ENCODE results near the gene RAB11FIP4.

Gene RAB11FIP4

GRCh38 chr17:31491376-31492131, 100.1 kb downstream of the RAB11FIP4 start:
- Mint-ChIP-seq H3K4me1 (peaks cover 75% of the 10 kb centered on the region), H3K9me3 (no peaks in the 10 kb centered on the region), H3K27me3 (no peaks in the 10 kb centered on the region), H3K36me3 (ENCODE audit: insufficient read depth) (peaks cover 1% of the 10 kb centered on the region), H3K4me3 (peak overlapping the region; percentile 88), H3K27ac (ENCODE audit: low read depth) (peak overlapping the region; percentile 90)
- DNase-seq (ENCODE audit: low spot score in 2 of 2) (no peak), ATAC-seq (replicated peaks; ENCODE audit: extremely low read depth, poor library complexity, severe bottlenecking) (no peak)

- H3K9me3 Mint-ChIP-seq, result no peaks in the 10 kb centered on the region
- H3K36me3 Mint-ChIP-seq (ENCODE audit: insufficient read depth), result peaks cover 1% of the 10 kb centered on the region
- H3K4me3 Mint-ChIP-seq, result peak overlapping the region; percentile 88
Observed at GRCh38 chr17:31492206-31492605, 100.7 kb downstream of the RAB11FIP4 start.

GRCh38 chr17:31492880-31493655, 101.6 kb downstream of the RAB11FIP4 start:
- peaks cover 1% of the 10 kb centered on the region for H3K36me3 Mint-ChIP-seq (ENCODE audit: insufficient read depth)
- peak; percentile 11 for ATAC-seq (replicated peaks; ENCODE audit: extremely low read depth, poor library complexity, severe bottlenecking)
- no peaks in the 10 kb centered on the region for H3K9me3 Mint-ChIP-seq
- H3K4me3 Mint-ChIP-seq, result peak overlapping the region; percentile 88
- H3K4me1 Mint-ChIP-seq, result peaks cover 80% of the 10 kb centered on the region
- no peak for DNase-seq (ENCODE audit: low spot score in 2 of 2)
- H3K27ac Mint-ChIP-seq (ENCODE audit: low read depth), result peak overlapping the region; percentile 90
- no peaks in the 10 kb centered on the region for H3K27me3 Mint-ChIP-seq

More at GRCh38 chr17:31492206-31492605, 100.7 kb downstream of the RAB11FIP4 start:
- Mint-ChIP-seq H3K27me3 (no peaks in the 10 kb centered on the region), H3K27ac (ENCODE audit: low read depth) (peak overlapping the region; percentile 90), H3K4me1 (peaks cover 75% of the 10 kb centered on the region)
- DNase-seq (ENCODE audit: low spot score in 2 of 2) (no peak), ATAC-seq (replicated peaks; ENCODE audit: extremely low read depth, poor library complexity, severe bottlenecking) (no peak)

- Mint-ChIP-seq H3K36me3 (ENCODE audit: insufficient read depth) (peaks cover 1% of the 10 kb centered on the region), H3K4me3 (peak overlapping the region; percentile 59), H3K4me1 (peaks cover 83% of the 10 kb centered on the region), H3K27me3 (no peaks in the 10 kb centered on the region), H3K27ac (ENCODE audit: low read depth) (peak overlapping the region; percentile 90), H3K9me3 (no peaks in the 10 kb centered on the region)
- DNase-seq (ENCODE audit: low spot score in 2 of 2) (no peak), ATAC-seq (replicated peaks; ENCODE audit: extremely low read depth, poor library complexity, severe bottlenecking) (peak; percentile 33)
Observed at GRCh38 chr17:31493656-31494155, 102.2 kb downstream of the RAB11FIP4 start.

- H3K4me1 Mint-ChIP-seq, result peaks cover 78% of the 10 kb centered on the region
Observed at GRCh38 chr17:31494259-31495021, 103.0 kb downstream of the RAB11FIP4 start.

GRCh38 chr17:31495022-31495885, 103.8 kb downstream of the RAB11FIP4 start:
- ATAC-seq (replicated peaks; ENCODE audit: extremely low read depth, poor library complexity, severe bottlenecking) (no peak), DNase-seq (ENCODE audit: low spot score in 2 of 2) (no peak)
- no peaks in the 10 kb centered on the region for H3K9me3 Mint-ChIP-seq
- H3K27me3 Mint-ChIP-seq, result no peaks in the 10 kb centered on the region
- peak overlapping the region; percentile 59 for H3K4me3 Mint-ChIP-seq
- peak overlapping the region; percentile 90 for H3K27ac Mint-ChIP-seq (ENCODE audit: low read depth)
- peaks cover 73% of the 10 kb centered on the region for H3K4me1 Mint-ChIP-seq
- H3K36me3 Mint-ChIP-seq (ENCODE audit: insufficient read depth), result peaks cover 1% of the 10 kb centered on the region

More at GRCh38 chr17:31494259-31495021, 103.0 kb downstream of the RAB11FIP4 start:
- Mint-ChIP-seq H3K9me3 (no peaks in the 10 kb centered on the region), H3K4me3 (peak overlapping the region; percentile 59), H3K36me3 (ENCODE audit: insufficient read depth) (no peaks in the 10 kb centered on the region), H3K27ac (ENCODE audit: low read depth) (peak overlapping the region; percentile 90), H3K27me3 (no peaks in the 10 kb centered on the region)
- DNase-seq (ENCODE audit: low spot score in 2 of 2), result peak in 1 of 2 donors; percentile 63
- peak; percentile 91 for ATAC-seq (replicated peaks; ENCODE audit: extremely low read depth, poor library complexity, severe bottlenecking)

- no peak for DNase-seq (ENCODE audit: low spot score in 2 of 2)
- H3K4me3 Mint-ChIP-seq, result peak overlapping the region; percentile 27
- no peak for ATAC-seq (replicated peaks; ENCODE audit: extremely low read depth, poor library complexity, severe bottlenecking)
- peaks cover 67% of the 10 kb centered on the region for H3K4me1 Mint-ChIP-seq
- peaks cover 1% of the 10 kb centered on the region for H3K36me3 Mint-ChIP-seq (ENCODE audit: insufficient read depth)
- H3K9me3 Mint-ChIP-seq, result no peaks in the 10 kb centered on the region
- peak overlapping the region; percentile 89 for H3K27ac Mint-ChIP-seq (ENCODE audit: low read depth)
- no peaks in the 10 kb centered on the region for H3K27me3 Mint-ChIP-seq
Observed at GRCh38 chr17:31496097-31496496, 104.6 kb downstream of the RAB11FIP4 start.

GRCh38 chr17:31496601-31497000, 105.1 kb downstream of the RAB11FIP4 start:
- Mint-ChIP-seq H3K27me3 (no peaks in the 10 kb centered on the region), H3K27ac (ENCODE audit: low read depth) (peak overlapping the region; percentile 89), H3K9me3 (no peaks in the 10 kb centered on the region), H3K36me3 (ENCODE audit: insufficient read depth) (peaks cover 1% of the 10 kb centered on the region), H3K4me3 (peak overlapping the region; percentile 27), H3K4me1 (peaks cover 62% of the 10 kb centered on the region)
- DNase-seq (ENCODE audit: low spot score in 2 of 2), result no peak
- ATAC-seq (replicated peaks; ENCODE audit: extremely low read depth, poor library complexity, severe bottlenecking), result no peak

- H3K4me1 Mint-ChIP-seq, result peaks cover 53% of the 10 kb centered on the region
- no peak for ATAC-seq (replicated peaks; ENCODE audit: extremely low read depth, poor library complexity, severe bottlenecking)
- DNase-seq (ENCODE audit: low spot score in 2 of 2), result no peak
- H3K4me3 Mint-ChIP-seq, result peak overlapping the region; percentile 2
- H3K27ac Mint-ChIP-seq (ENCODE audit: low read depth), result peak overlapping the region; percentile 89
- no peaks in the 10 kb centered on the region for H3K27me3 Mint-ChIP-seq
- no peaks in the 10 kb centered on the region for H3K9me3 Mint-ChIP-seq
- H3K36me3 Mint-ChIP-seq (ENCODE audit: insufficient read depth), result peaks cover 1% of the 10 kb centered on the region
Observed at GRCh38 chr17:31497431-31497830, 106.0 kb downstream of the RAB11FIP4 start.

- DNase-seq (ENCODE audit: low spot score in 2 of 2) (no peak), ATAC-seq (replicated peaks; ENCODE audit: extremely low read depth, poor library complexity, severe bottlenecking) (no peak)
- H3K27me3 Mint-ChIP-seq, result no peaks in the 10 kb centered on the region
- no peak overlapping the region for H3K4me3 Mint-ChIP-seq
- H3K4me1 Mint-ChIP-seq, result peaks cover 48% of the 10 kb centered on the region
- peak overlapping the region; percentile 89 for H3K27ac Mint-ChIP-seq (ENCODE audit: low read depth)
- H3K9me3 Mint-ChIP-seq, result no peaks in the 10 kb centered on the region
- peaks cover 1% of the 10 kb centered on the region for H3K36me3 Mint-ChIP-seq (ENCODE audit: insufficient read depth)
Observed at GRCh38 chr17:31497994-31498826, 106.7 kb downstream of the RAB11FIP4 start.
